Heart left ventricle (tissue), 16 donors: ENCODE results near the gene MICU1. TPM values are rescaled to one million over a fixed set of nuclear protein-coding genes. Genes with fewer than 3 reads are reported as not detected.
"Not testable (repeated sequence)": the region's sequence is repeated elsewhere in the genome, so short reads cannot be mapped to it uniquely, and the experiment has no call there.

Experiments used
- ATAC-seq, 4 donors: fragments of 200-7000 bp; cut with Tn5 transposase; one replicate each; pipeline ENCODE4 v1.9.1; 2020 to 2022; ENCODE audit warnings: moderate library complexity in 4 of 4, mild to moderate bottlenecking in 3 of 4, moderate number of reproducible peaks in 1 of 4
- DNase-seq, 5 donors: peaks; one replicate each; pipeline ENCODE4 v3.0.0-alpha.2; 2020
- H3K27ac ChIP-seq, 12 donors: fragments of 200-600 bp; sonication (generic) in 4 of 12; one replicate each; pipeline versions ENCODE4 v1.5.0 to v1.8.0; 2016 to 2022; ENCODE audit warnings: mild to moderate bottlenecking in 2 of 12
- H3K27me3 ChIP-seq, 9 donors: fragments of 200-600 bp; sonication (generic) in 2 of 9; one replicate each; pipeline versions ENCODE4 v1.5.1 to v1.8.0; 2016 to 2022; ENCODE audit warnings: mild to moderate bottlenecking in 3 of 9
- H3K36me3 ChIP-seq, 9 donors: fragments of 200-600 bp; sonication (generic) in 2 of 9; one replicate each; pipeline versions ENCODE4 v1.5.0 to v1.8.0; 2018 to 2022; ENCODE audit warnings: mild to moderate bottlenecking in 2 of 9
- H3K4me1 ChIP-seq, 12 donors: fragments of 200-600 bp; sonication (generic) in 4 of 12; one replicate each; pipeline versions ENCODE4 v1.5.0 to v1.8.0; 2016 to 2022; ENCODE audit warnings: mild to moderate bottlenecking in 3 of 12
- H3K4me3 ChIP-seq, 12 donors: fragments of 200-600 bp; sonication (generic) in 4 of 12; one replicate each; pipeline versions ENCODE4 v1.5.0 to v1.8.0; 2017 to 2022; ENCODE audit warnings: mild to moderate bottlenecking in 9 of 12, moderate library complexity in 4 of 12
- H3K9me3 ChIP-seq, 12 donors: fragments of 200-600 bp; sonication (generic) in 4 of 12; one replicate each; pipeline versions ENCODE4 v1.5.0 to v1.8.0; 2016 to 2022; ENCODE audit warnings: mild to moderate bottlenecking in 1 of 12
- CTCF ChIP-seq, 12 donors: fragments of 200-600 bp; sonication (generic) in 4 of 12; IDR thresholded peaks; one replicate each; pipeline versions ENCODE4 v1.5.0 to v1.8.0; 2018 to 2022; ENCODE audit warnings: antibody characterized with exemption in 12 of 12, mild to moderate bottlenecking in 5 of 12
- POLR2A ChIP-seq, 2 donors: fragments of 450-650 bp; IDR thresholded peaks; one replicate each; pipeline ENCODE4 v1.6.1; 2017; ENCODE audit warnings: antibody characterized with exemption in 2 of 2, mild to moderate bottlenecking in 2 of 2, moderate library complexity in 2 of 2
- WGBS, 4 donors: extraction: QIAGEN DNeasy Blood & Tissue Kit in 2 of 4; methylation state at CpG; one replicate each; pipeline versions ENCODE4 v1.1.5 to v1.1.7; 2013 to 2018; 5-methylcytosine and 5-hydroxymethylcytosine counted together
- intact Hi-C, 10 donors: fragments of 100-400 bp; cut with DNase I; formaldehyde crosslinking; loops; one replicate each; pipeline versions ENCODE4 v1.11.1 to v1.14.2; 2022
- polyA plus RNA-seq, 2 donors: library from polyadenylated mRNA; stranded (reverse); fragments of 200-250 nt; gene quantifications; one replicate each; pipeline ENCODE4 v1.2.3, GENCODE V29; 2013
- total RNA-seq, 9 donors: library from RNA; depleted of rRNA in 2 of 9; stranded (reverse); fragments of >200 nt in 2 of 9; fragmentation: NEBNext Ultra II Directional in 3 of 9; extraction: Animal tissue kit (Norgen Biotek cat#: 25700) in 3 of 9; gene quantifications; one replicate each; pipeline versions ENCODE4 v1.1.0 to v1.2.4, GENCODE V29; 2016 to 2023
- donor health status: ischemic (EF 13 %, LVEDD 7.1; RV severe dilation, severe dysfunction).
- donor health status: healthy with polysubstance abuse.
- donor health status: DM: no; HTN: yes; CAD: no.
- donor health status: DM: no; HTN: no; CAD: no.
- donor health status: ischemic (EF 25% LVEDD 6.9; RV normal size, moderate dysfunction).
- donor health status: ischemic (EF 25% LVEDD 5.7; RV mildly dilated, moderate dysfunction).
- donor health status: healthy.
- donor health status: DM: yes; HTN: yes; CAD: no.
- donor health status: ischemic (EF 35%, LVEDD 5.7; RV mildly dilated, moderate dysfunction).
- donor health status: nonischemic (EF 11% LVEDD 7.7; RV severe dilation, severe dysfunction).
- donor health status: DM: yes; HTN: yes; CAD: no.
- donor health status: PGD.
- donor health status: ischemic (EF 29% LVEDD 5.4; RV normal size, mild dysfunction).
- donor health status: nonischemic (EF 23%, LVEDD 6.1; RV moderate dilation, normal function).

The MICU1 gene
- total and polyA plus RNA-seq, 11 donors = 33.3 to 54.2 (median 43.1) TPM

GRCh38 chr10:72648301-72648700 is 22.4 kb upstream of the MICU1 start:
- TF ChIP-seq POLR2A (IDR thresholded peaks at IDR 0.05) = no peak
- TF ChIP-seq CTCF (IDR thresholded peaks at IDR 0.05) = no peak

DNA sequence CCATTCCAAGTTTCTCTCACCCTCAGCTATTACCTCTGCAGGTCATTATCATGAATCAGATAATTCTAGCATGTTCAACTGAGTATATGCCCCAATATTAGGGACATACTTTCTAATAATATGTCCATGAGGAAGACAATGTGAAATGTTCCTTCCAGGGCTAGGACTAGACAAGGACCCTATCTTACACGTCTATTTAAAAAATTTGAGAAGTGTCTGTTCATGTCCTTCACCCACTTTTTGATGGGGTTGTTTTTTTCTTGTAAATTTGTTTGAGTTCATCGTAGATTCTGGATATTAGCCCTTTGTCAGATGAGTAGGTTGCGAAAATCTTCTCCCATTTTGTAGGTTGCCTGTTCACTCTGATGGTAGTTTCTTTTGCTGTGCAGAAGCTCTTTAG is 21.1 kb upstream of the MICU1 start:
- H3K4me1 ChIP-seq, intact Hi-C loops, H3K4me3 ChIP-seq, H3K27me3 ChIP-seq, ATAC-seq, H3K9me3 ChIP-seq, H3K36me3 ChIP-seq, DNase-seq, H3K27ac ChIP-seq: not testable (repeated sequence)
- WGBS, 4 donors = 86 to 93% (median 92%) methylated on average over 3 of the region's 3 CpGs

More at GRCh38 chr10:72648301-72648700, 22.4 kb upstream of the MICU1 start:
- Histone ChIP-seq H3K27ac (no peak overlapping the region), H3K27me3 (no peaks in the 10 kb centered on the region), H3K4me3 (no peak overlapping the region), H3K9me3 (no peaks in the 10 kb centered on the region), H3K4me1 (peaks cover 0 to 10% (median 0%) of the 10 kb centered on the region in 12 donors), H3K36me3 (no peaks in the 10 kb centered on the region)
- DNase-seq (no peak), ATAC-seq (no peak)
- intact Hi-C loops = no loop called here
- WGBS, 4 donors = 95 to 100% (median 98%) methylated on average over 1 of the region's 1 CpG

- DNase-seq (no peak), ATAC-seq (no peak)
- WGBS, 4 donors = 51 to 73% (median 63%) methylated on average over 2 of the region's 2 CpGs
- H3K27ac ChIP-seq = no peak overlapping the region
- H3K4me3 ChIP-seq = no peak overlapping the region
- no peaks in the 10 kb centered on the region for H3K27me3 ChIP-seq
- intact Hi-C loops = no loop called here
- peaks cover 0 to 10% (median 0%) of the 10 kb centered on the region in 12 donors for H3K4me1 ChIP-seq
- TF ChIP-seq CTCF (IDR thresholded peaks at IDR 0.05) (no peak), POLR2A (IDR thresholded peaks at IDR 0.05) (no peak)
- no peaks in the 10 kb centered on the region for H3K36me3 ChIP-seq
- H3K9me3 ChIP-seq = no peaks in the 10 kb centered on the region
Observed at GRCh38 chr10:72645263-72645858, 19.5 kb upstream of the MICU1 start.

DNA sequence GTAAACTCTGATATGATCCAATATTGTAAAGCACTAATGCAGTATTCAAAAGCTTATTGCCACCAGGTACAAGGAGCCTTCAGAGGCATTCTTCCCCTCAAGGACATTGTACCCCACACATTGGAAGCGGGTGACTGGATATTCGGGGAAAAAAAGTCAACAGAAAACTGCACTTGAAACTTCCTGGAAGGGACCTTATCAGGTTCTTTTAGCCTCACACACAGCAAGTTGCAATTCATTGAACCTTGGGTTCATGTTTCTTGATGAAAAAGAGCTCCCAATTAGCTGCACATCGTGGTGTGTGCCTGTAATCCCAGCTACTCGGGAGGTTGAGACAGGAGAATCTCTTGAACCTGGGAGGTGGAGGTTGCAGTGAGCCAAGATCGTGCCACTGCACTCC is 16.4 kb upstream of the MICU1 start:
- no peaks in the 10 kb centered on the region for H3K9me3 ChIP-seq
- WGBS, 4 donors = 85 to 94% (median 91%) methylated on average over 5 of the region's 5 CpGs
- no peak overlapping the region for H3K27ac ChIP-seq
- DNase-seq (no peak), ATAC-seq (no peak)
- no peak for TF ChIP-seq CTCF (IDR thresholded peaks at IDR 0.05)
- no peak for TF ChIP-seq POLR2A (IDR thresholded peaks at IDR 0.05)
- H3K4me3 ChIP-seq = no peak overlapping the region
- H3K27me3 ChIP-seq = no peaks in the 10 kb centered on the region
- H3K36me3 ChIP-seq = no peaks in the 10 kb centered on the region
- intact Hi-C loops = no loop called here
- peaks cover 0 to 7% (median 4%) of the 10 kb centered on the region in 12 donors for H3K4me1 ChIP-seq

GRCh38 chr10:72639441-72639873 is 13.6 kb upstream of the MICU1 start:
- no peak for ATAC-seq
- WGBS, 4 donors = 86 to 92% (median 87%) methylated on average over 5 of the region's 5 CpGs

More at GRCh38 chr10:72639441-72639873, 13.6 kb upstream of the MICU1 start:
- H3K9me3 ChIP-seq = no peaks in the 10 kb centered on the region
- intact Hi-C loops = no loop called here
- no peak overlapping the region for H3K27ac ChIP-seq
- H3K4me1 ChIP-seq = peaks cover 0 to 12% (median 9%) of the 10 kb centered on the region in 12 donors
- no peaks in the 10 kb centered on the region for H3K36me3 ChIP-seq
- TF ChIP-seq CTCF (IDR thresholded peaks at IDR 0.05) (no peak), POLR2A (IDR thresholded peaks at IDR 0.05) (no peak)
- no peak for DNase-seq
- no peaks in the 10 kb centered on the region for H3K27me3 ChIP-seq
- H3K4me3 ChIP-seq = no peak overlapping the region
